Natural killer cell (primary cell): Measurements from ENCODE around the gene PLK5. TPM values are rescaled to one million over a fixed set of nuclear protein-coding genes. Genes with fewer than 3 reads are reported as not detected.

Experiments used
- ATAC-seq, 3 donors: fragments of 150-1000 bp in 2 of 3; fragments of 200-7000 bp in 1 of 3; cut with Tn5 transposase; 1 replicate in 1 of 3; 2 replicates in 2 of 3; pipeline ENCODE4 v1.10.0; 2021; ENCODE audit warnings: mild to moderate bottlenecking in 2 of 3, moderate library complexity in 2 of 3
- DNase-seq, 2 donors: peaks; one replicate each; pipeline versions ENCODE4 v3.0.0 to v3.0.0-alpha.2; 2013 to 2021; ENCODE audit warnings: mixed read lengths in 1 of 2
- H3K27ac ChIP-seq: one replicate; pipeline ENCODE4 v1.5.1; 2013; ENCODE audit warnings: mild to moderate bottlenecking, low read length
- H3K27me3 ChIP-seq: one replicate; pipeline ENCODE4 v1.6.1; 2013; ENCODE audit warnings: low read length; ENCODE audit not compliant: control insufficient read depth, insufficient read depth
- H3K36me3 ChIP-seq: one replicate; pipeline ENCODE4 v1.6.1; 2013; ENCODE audit warnings: low read length; ENCODE audit not compliant: control insufficient read depth, insufficient read depth
- H3K4me1 ChIP-seq: one replicate; pipeline ENCODE4 v1.6.1; 2013; ENCODE audit warnings: low read length; ENCODE audit not compliant: control insufficient read depth, insufficient read depth
- H3K4me3 ChIP-seq: one replicate; pipeline ENCODE4 v1.5.1; 2013; ENCODE audit warnings: low read length
- H3K9me3 ChIP-seq: one replicate; pipeline ENCODE4 v1.6.1; 2013; ENCODE audit warnings: low read length; ENCODE audit not compliant: control insufficient read depth, insufficient read depth
- H3K27ac Mint-ChIP-seq, 2 donors: one replicate each; pipeline ENCODE4 v1.8.0; 2022; ENCODE audit warnings: mild to moderate bottlenecking in 2 of 2, mixed read lengths in 2 of 2, moderate library complexity in 1 of 2
- H3K27me3 Mint-ChIP-seq, 2 donors: one replicate each; pipeline ENCODE4 v1.8.0; 2022; ENCODE audit warnings: low read depth in 2 of 2, mixed read lengths in 2 of 2
- H3K36me3 Mint-ChIP-seq: one replicate; pipeline ENCODE4 v1.8.0; 2022; ENCODE audit warnings: mixed read lengths
- H3K4me1 Mint-ChIP-seq, 2 donors: one replicate each; pipeline ENCODE4 v1.8.0; 2022; ENCODE audit warnings: mixed read lengths in 2 of 2
- H3K4me3 Mint-ChIP-seq: one replicate; pipeline ENCODE4 v1.8.0; 2022; ENCODE audit warnings: mild to moderate bottlenecking, moderate library complexity, mixed read lengths
- H3K9me3 Mint-ChIP-seq, 2 donors: one replicate each; pipeline ENCODE4 v1.8.0; 2022; ENCODE audit warnings: mixed read lengths in 2 of 2
- CTCF ChIP-seq: fragments of 200-600 bp; IDR thresholded peaks from one replicate; pipeline ENCODE4 v1.8.0; 2022; ENCODE audit warnings: antibody characterized with exemption
- WGBS: methylation state at CpG from one replicate; pipeline ENCODE4 v1.1.7; 2013; ENCODE audit warnings: missing lambda C conversion rate; ENCODE audit not compliant: insufficient coverage; 5-methylcytosine and 5-hydroxymethylcytosine counted together
- intact Hi-C: fragments of 100-400 bp; cut with micrococcal nuclease; formaldehyde crosslinking; loops from one replicate; pipeline ENCODE4 v1.14.2; 2022
- total RNA-seq, 4 donors: library from RNA; stranded (reverse); fragments of 120-200 nt in 1 of 4; gene quantifications; one replicate each; pipeline versions ENCODE4 v1.2.3 to v1.2.4, GENCODE V29; 2013 to 2022

Gene PLK5
- total RNA-seq, 3 donors from 2014 or later (not counting 1 experiment from before 2014, with no cell fraction given): not detected

GRCh38 chr19:1585243-1585580, 61.3 kb downstream of the PLK5 start:
- Mint-ChIP-seq H3K4me1 (peaks cover 0 to 8% of the 10 kb centered on the region in 2 donors), H3K27me3 (no peaks in the 10 kb centered on the region), H3K36me3 (no peaks in the 10 kb centered on the region), H3K4me3 (no peak overlapping the region), H3K9me3 (no peaks in the 10 kb centered on the region), H3K27ac (no peak overlapping the region)
- DNase-seq (no peak), ATAC-seq (no peak)
- Histone ChIP-seq H3K4me1 (peaks cover 2% of the 10 kb centered on the region), H3K36me3 (peaks cover 25% of the 10 kb centered on the region), H3K4me3 (no peak overlapping the region), H3K9me3 (no peaks in the 10 kb centered on the region), H3K27ac (no peak overlapping the region), H3K27me3 (no peaks in the 10 kb centered on the region)
- 98% methylated on average over 13 of the region's 13 CpGs for WGBS
- no peak for TF ChIP-seq CTCF
- intact Hi-C loops: no loop called here

Other genes starting within 250 kb of the PLK5 start
- gene FAM174C, start 248.5 kb upstream of the PLK5 start, total RNA-seq: 10 to 100 TPM; 26.6 to 33.4 (median 27.1) TPM
- not detected for gene EFNA2, start 238.2 kb upstream of the PLK5 start, total RNA-seq
- 10 to 100 TPM; 60.8 to 67.9 (median 66.6) TPM for gene NDUFS7, start 140.2 kb upstream of the PLK5 start, total RNA-seq
- gene GAMT, start 122.5 kb upstream of the PLK5 start, total RNA-seq: 1 to 10 TPM; 5.1 to 7.5 (median 7.1) TPM
- 100 to 1,000 TPM; 166 to 207 (median 170) TPM for gene DAZAP1, start 116.5 kb upstream of the PLK5 start, total RNA-seq
- gene RPS15, start 85.7 kb upstream of the PLK5 start, total RNA-seq: 100 to 1,000 TPM; 731 to 872 (median 837) TPM
- under 1 TPM; 0.14 to 0.58 (median 0.27) TPM for gene APC2, start 74.0 kb upstream of the PLK5 start, total RNA-seq
- 10 to 100 TPM; 30.2 to 42.2 (median 34.3) TPM for gene C19orf25, start 44.9 kb upstream of the PLK5 start, total RNA-seq
- gene PCSK4, start 33.7 kb upstream of the PLK5 start, total RNA-seq: 1 to 10 TPM; 4.1 to 6.0 (median 5.3) TPM
- 1 to 10 TPM; 3.9 to 5.0 (median 4.3) TPM for gene REEP6, start 32.9 kb upstream of the PLK5 start, total RNA-seq
- gene ADAMTSL5, start 11.1 kb upstream of the PLK5 start, total RNA-seq: 1 to 10 TPM in 2 of 3 donors, under 1 TPM in 1; 0.70 to 2.5 (median 1.0) TPM
- gene MEX3D, start 44.2 kb downstream of the PLK5 start, total RNA-seq: 1 to 10 TPM; 4.2 to 6.9 (median 4.4) TPM
- gene MBD3, start 68.8 kb downstream of the PLK5 start, total RNA-seq: 10 to 100 TPM; 55.9 to 66.7 (median 59.0) TPM
- gene UQCR11, start 81.4 kb downstream of the PLK5 start, total RNA-seq: 100 to 1,000 TPM in 1 of 3 donors, 10 to 100 TPM in 2; 91.2 to 142 (median 99.1) TPM
- gene TCF3, start 128.5 kb downstream of the PLK5 start, total RNA-seq: 10 to 100 TPM; 54.5 to 72.2 (median 64.3) TPM
- gene ONECUT3, start 229.4 kb downstream of the PLK5 start, total RNA-seq: not detected